GM21825 (cell line): ENCODE data around the gene TRAPPC11.

ENCODE experiments used
- ATAC-seq: cut with Tn5 transposase; IDR thresholded peaks from one replicate; pipeline ENCODE4 v1.9.1; 2021; ENCODE audit warnings: mild to moderate bottlenecking, moderate library complexity; ENCODE audit not compliant: unreplicated experiment

TRAPPC11 gene

GRCh38 chr4:183636923-183637322, 22.2 kb upstream of the TRAPPC11 start:
- no peak for ATAC-seq

GRCh38 chr4:183637461-183637860, 21.6 kb upstream of the TRAPPC11 start:
- no peak for ATAC-seq

DNA sequence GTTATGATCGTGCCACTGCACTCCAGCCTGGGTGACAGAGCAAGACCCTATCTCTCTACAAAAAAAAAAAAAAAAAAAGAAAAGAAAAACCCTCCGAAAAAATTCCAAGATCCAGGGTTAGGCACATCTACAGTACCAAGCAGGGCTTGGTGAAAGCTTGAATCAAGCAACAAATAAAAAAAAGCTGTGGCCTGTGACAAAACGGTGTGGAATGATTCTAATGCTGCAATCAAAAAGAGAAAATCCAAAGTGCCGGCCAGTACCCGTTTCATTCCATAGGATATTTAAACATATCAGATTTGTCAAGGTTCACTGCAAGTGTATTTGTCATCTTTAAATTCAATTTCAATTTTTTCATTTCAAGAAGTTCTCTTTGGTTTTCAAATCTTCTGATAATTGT, 20.7 kb upstream of the TRAPPC11 start:
- ATAC-seq: no peak

DNA sequence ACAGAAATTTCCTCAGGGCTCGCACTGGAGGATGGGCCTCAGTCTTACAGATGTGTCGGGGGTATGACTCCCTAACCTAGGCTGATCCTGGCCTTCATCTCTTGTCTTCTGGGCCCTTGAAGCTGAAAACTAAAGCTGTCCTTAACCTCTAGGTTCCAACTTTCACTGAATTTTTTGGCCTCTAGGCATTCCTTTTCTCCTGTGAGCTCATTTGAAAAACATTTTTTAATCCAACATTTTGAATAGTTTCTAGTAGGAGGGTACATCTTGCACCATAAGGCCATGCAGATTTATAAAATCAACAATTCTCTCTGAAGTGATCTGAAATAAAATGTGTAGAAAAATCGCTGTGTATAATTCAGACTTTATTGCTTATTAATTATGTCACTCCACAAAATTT, 19.8 kb upstream of the TRAPPC11 start:
- ATAC-seq: no peak

- no peak for ATAC-seq
Measured at GRCh38 chr4:183645326-183645725, 13.8 kb upstream of the TRAPPC11 start.

DNA sequence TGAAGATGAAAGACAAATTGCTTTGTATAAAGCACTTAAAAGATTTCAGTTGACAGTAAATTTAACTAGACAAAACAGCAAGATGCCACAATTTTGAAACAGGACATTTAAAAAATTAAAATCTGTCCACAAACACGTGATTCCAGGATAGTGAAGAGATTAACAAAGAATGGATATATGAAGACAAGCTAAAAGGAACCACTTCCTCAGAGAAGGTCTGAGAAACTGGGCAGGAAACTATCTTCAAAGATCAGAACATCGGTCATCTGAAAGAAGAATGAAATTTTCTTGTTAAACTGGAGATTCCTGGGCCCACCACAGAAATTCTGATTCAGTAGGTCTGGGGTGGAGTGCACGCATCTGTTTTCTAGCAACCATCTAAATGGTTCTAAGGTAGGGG, 1.5 kb upstream of the TRAPPC11 start:
- no peak for ATAC-seq

GRCh38 chr4:183658362-183659028, 598 bp upstream of the TRAPPC11 start:
- ATAC-seq: peak; percentile 30

DNA sequence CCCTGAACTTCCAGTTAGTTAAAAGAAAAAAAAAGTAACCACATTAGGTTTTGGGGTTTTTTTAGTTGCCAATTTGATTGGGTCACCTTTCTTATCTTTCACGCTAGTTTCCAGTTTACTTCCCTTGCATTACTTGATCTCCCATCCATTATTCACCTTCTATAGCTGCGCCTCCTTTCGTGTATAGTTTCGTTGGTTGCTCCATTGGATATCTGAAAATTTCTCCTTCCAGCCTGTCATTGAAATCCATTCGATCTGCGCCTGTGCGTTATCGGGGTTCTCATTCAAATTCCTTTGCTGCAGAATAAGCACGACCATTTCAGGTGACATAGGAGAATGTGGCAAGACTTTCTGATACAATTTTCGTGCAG, 764 bp downstream of the TRAPPC11 start:
- ATAC-seq: no peak

DNA sequence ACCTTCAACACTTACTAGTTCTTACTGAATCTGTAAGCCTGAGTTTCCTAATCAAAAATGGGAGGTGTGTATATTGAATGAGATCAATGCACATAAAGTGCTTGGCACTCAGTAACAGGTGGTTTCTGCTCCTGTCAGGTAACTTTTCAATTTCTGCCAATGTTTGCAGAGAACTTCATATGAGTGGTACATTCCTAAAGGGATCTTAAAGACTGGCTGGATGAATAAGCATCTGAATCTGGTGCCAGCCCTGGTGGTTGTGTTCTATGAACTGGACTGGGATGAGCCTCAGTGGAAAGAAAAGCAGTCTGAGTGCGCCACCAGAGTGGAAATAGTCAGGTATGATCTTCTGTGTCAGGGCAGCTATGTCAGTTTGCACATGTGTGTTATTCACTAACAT, 7.0 kb downstream of the TRAPPC11 start:
- no peak for ATAC-seq

DNA sequence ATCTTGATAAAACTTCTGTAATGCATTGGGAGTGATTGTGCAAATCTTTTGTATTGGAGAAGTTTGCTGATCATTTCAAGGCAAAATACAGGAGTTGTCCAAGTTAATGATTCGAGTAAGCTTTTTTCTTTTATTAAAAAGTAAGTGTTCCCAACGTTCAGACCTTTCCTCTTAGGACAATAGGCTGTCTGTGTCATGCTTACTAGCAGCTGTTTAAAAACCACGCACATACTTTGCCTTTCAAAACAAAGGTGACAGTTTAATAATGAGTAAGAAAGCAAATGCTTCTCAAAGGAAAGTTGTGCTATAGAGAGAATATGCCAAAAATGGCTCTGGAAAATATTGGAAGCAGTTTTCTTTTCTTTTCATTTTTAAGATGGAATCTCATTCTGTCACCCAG, 11.2 kb downstream of the TRAPPC11 start:
- ATAC-seq: no peak

DNA sequence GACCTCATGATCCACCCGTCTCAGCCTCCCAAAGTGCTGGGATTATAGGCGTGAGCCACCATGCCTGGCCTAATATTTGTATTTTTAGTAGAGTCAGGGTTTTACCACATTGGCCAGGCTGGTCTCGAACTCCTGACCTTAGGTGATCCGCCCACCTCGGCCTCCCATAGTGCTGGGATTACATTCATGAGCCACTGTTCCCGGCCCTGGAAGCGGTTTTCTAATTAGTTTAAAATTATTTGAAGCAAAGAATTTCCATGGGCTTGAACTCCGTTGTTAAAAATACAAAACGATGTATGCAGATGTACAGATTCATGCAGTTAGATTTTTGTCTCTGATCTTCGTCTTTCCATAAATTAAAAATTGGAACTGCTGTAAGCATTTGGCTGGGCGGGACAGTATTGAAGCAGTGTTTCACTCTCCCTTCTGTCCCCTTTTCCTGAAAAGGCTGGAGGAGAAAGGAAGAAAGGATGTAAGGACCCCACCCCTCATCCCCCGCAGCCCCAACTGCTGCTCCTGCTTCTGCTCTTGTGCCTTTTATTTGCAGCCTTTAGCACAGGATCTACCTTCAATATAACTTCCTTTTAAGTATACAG, 12.0 kb downstream of the TRAPPC11 start:
- no peak for ATAC-seq

DNA sequence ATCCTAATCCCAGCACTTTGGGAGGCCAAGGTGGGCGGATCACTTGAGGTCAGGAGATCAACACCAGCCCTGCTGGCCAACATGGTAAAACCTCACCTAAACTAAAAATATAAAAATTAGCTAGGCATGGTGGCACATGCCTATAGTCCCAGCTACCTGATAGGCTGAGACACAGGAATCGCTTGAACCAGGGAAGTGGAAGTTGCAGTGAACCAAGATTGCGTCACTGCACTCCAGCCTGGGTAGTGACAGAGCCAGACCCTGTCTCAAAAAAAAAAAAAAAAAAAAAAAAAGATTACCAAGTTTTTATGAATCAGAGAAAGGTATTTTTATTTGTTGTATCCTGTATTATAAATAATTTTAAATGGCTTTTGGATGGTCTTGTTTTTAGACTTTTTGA, 15.1 kb downstream of the TRAPPC11 start:
- no peak for ATAC-seq

DNA sequence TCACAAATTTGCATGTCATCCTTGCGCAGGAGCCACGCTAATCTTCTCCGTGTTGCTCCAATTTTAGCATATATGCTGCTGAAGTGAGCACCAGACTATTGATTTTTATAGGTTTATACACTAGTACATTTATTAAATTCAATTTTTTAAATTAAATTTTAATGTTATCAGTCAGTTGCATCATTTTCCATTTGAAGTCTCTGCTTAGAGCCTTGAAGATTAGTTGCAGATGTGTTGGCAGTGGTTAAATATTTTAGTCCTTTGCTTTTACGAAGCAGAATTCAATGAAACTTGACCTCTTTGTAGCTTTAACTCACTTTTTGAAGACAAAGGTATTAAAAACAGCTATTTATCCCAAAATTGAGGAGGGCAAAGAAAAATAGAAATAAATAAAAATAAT, 16.5 kb downstream of the TRAPPC11 start:
- no peak for ATAC-seq

- ATAC-seq: no peak
Measured at GRCh38 chr4:183681119-183681518, 22.0 kb downstream of the TRAPPC11 start.

- no peak for ATAC-seq
Measured at GRCh38 chr4:183686461-183686860, 27.4 kb downstream of the TRAPPC11 start.

GRCh38 chr4:183688216-183688615, 29.1 kb downstream of the TRAPPC11 start:
- ATAC-seq: no peak

GRCh38 chr4:183691006-183691405, 31.9 kb downstream of the TRAPPC11 start:
- ATAC-seq: no peak

GRCh38 chr4:183691897-183692296, 32.8 kb downstream of the TRAPPC11 start:
- ATAC-seq: no peak

- no peak for ATAC-seq
Measured at GRCh38 chr4:183698909-183699308, 39.8 kb downstream of the TRAPPC11 start.

- ATAC-seq: no peak
Measured at GRCh38 chr4:183700407-183700806, 41.3 kb downstream of the TRAPPC11 start.

DNA sequence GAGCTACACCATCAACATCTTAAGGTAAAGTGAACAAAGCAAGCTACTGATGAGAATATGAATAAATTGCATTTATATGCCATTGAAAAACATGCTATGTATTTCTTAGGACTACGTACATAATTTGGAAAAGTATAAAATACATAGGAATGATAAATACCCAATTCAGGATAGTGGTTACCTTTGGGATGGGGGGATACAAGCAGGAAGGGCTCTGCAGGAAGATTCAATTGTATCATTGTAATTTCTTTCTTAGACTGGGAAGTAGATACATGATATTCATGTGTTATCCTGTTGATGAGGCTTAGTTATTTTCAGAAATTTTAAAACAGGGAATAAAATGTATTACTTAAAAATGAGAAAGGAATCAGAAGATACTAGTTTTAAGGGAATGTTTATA, 43.4 kb downstream of the TRAPPC11 start:
- no peak for ATAC-seq

- ATAC-seq: no peak
Measured at GRCh38 chr4:183714626-183715025, 55.5 kb downstream of the TRAPPC11 start.

DNA sequence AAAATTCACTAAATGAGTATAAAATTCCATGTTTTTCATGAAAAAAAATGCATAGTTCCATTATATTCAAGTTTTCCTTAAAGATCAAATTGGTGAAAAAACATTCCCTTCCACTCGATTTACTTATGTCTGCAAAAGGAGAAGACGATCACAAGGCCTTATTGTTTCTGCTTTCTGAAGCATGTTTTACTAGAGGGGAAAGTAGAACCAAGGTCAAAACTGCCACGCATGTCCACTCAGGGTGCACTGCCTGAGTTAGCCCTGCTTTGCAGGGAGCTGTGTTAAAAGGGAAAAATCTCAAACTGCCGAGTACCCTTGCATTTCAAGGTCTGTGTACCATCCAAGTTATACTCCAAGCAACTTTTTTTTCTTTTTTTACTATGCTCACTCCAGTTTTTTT, 57.2 kb downstream of the TRAPPC11 start:
- ATAC-seq: no peak
